HG02759 (cell line): ENCODE data around the gene NDUFB2.
"Not testable (repeated sequence)": the region's sequence is repeated elsewhere in the genome, so short reads cannot be mapped to it uniquely, and the experiment has no call there.

ENCODE experiments used
- ATAC-seq: cut with Tn5 transposase; IDR thresholded peaks from one replicate; pipeline ENCODE4 v1.9.1; 2021; ENCODE audit warnings: mild to moderate bottlenecking, moderate library complexity; ENCODE audit not compliant: unreplicated experiment

The NDUFB2 gene

DNA sequence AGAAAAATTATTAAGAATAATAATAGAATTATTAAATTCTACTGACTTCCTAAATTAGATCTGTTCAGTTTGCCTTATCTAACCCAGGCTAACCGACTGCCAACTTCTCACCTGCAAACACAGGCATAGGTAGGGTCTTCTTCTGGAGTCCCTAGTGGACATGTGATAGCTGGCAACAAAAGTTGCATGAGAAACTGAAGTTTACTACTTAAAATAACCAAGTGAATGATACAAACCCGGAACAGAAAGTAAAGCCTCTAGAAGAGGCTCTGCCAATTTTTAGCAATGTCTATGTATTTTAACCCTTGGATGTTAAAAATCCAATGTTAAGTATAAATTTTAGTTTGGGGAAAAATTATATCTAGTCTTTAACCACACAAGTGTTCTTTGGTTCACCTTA, 37.6 kb downstream of the NDUFB2 start:
- ATAC-seq: no peak

DNA sequence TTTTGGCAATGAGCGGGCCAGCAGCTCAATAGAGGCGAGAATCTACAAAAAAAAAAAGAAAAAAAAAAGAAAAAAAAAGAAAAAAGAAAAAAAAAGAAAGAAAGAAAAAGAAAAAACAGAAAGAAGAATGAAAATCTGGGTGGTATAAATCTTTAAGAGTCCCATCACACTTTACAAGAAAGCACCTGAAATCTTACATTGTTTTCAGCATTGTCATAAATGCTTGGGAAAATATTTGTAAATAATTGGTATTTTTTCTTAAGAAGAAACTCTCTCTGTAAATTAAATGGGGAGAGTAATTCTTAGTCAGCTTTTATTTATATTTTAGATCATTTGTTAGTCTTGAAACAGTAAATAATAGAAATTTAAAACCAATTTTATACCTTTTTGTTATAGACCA, 38.2 kb downstream of the NDUFB2 start:
- no peak for ATAC-seq

DNA sequence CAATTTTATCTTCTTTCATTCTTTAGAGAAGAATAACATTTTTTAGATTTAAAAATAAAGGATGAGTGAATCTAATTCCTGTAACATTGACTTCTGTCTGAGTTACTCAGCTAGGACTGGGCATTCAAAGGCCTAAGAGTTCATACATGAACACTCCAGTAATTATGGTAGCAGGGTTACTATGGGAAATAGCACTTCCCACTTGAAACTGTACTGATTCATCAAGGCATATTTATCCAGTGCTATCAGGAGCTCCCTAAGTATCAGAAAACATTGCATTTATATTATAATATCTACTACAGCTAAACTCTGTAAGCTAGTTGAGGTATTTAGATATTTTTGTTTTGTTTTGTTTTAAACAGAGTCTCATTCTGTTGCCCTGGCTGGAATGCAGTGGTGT, 41.8 kb downstream of the NDUFB2 start:
- no peak for ATAC-seq

DNA sequence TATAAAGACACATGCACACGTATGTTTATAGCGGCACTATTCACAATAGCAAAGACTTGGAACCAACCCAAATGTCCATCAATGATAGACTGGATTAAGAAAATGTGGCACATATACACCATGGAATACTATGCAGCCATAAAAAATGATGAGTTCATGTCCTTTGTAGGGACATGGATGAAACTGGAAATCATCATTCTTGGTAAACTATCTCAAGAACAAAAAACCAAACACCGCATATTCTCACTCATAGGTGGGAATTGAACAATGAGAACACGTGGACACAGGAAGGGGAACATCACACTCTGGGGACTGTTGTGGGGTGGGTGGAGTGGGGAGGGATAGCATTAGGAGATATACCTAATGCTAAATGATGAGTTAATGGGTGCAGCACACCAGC, 46.7 kb downstream of the NDUFB2 start:
- not testable (repeated sequence) for ATAC-seq

DNA sequence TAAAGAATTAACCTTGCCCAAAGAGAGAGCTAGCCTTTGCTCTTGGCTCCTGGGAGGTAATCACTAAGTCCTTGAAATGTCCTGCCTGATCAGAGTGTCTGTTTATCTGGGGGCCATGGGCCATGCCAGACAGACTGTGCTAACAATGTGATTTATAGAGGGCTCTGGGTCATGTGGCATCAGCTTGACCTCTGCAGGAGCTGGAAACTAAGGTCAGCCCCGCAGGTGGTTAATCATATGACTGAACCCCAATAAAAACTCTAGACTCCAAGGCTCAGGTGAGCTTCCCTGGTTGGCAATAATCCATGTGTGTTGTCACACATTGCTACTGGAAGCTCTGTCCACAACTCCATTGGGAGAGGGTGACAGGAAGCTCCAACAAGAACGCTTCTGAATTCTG, 47.5 kb downstream of the NDUFB2 start:
- ATAC-seq: no peak

DNA sequence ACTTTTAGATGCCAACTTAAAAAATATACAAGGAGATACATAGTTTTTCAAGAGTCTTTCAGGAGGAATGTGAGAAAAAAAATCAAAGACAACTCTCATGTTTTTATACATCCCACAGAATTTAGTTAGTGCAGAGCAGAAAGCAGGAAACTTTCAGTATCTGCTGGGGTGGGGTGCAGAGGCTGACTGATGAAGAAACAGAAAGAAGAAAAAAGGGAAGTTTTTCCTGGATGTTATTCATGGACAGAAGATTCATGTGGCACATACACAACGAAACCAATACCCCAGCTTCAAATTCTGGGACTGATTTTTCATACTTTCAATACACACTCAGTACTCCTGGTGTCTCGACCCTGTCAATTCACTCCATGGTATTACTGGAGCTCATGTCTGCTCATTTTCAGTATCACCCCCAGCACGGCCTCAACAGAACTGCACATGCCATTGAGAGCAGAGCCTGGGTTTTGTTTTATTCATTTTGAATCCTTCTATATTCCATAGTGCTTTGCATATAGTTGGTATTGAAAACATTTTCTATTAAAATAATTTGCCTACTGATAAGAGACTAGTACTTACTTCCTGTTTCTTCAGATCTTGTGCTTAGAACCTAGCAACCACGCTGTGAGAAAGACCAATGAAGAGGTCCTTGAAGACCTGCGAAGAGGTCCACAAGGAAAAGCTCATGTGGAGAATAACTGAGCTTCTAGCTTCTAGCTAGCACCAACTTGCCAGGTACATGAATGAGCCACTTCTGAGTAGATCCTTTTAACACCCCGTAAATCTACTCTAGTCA, 49.0 kb downstream of the NDUFB2 start:
- no peak for ATAC-seq

DNA sequence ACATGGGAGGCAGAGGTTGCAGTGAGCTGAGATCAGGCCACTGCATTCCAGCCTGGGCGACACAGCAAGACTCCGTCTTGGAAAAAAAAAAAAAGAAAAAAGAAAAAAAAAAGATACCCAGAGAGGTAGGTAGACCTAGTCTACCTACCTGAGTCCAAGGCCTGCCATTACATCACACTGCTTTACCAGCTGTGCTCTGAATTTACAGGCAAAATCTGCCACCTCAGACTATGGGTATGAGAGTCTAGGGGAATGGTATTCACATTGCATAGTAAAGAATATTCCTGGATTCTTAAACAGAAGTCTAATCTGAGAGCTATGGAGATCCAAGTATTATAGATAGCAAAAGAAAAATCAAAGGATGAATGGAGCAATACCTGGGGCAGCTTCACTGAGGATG, 50.2 kb downstream of the NDUFB2 start:
- ATAC-seq: no peak

DNA sequence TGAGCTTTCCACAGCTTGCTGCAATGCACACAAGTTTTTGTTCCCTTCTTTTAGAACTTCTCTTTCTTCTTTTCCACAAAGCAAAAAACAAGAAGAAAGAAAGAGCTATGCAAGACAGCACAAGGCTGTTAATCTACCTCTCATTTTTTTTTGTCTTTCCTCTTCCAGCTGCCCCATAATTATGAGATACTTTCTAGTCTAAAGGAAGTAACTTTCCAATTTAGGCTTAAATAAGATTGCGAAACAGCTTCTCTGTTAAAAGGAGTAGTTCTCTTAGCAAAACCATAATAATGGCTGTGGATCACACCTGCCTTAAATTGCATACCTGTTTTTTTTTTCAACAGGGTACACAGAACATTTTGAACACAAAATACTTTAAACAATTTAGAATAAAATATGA, 56.0 kb downstream of the NDUFB2 start:
- ATAC-seq: no peak

DNA sequence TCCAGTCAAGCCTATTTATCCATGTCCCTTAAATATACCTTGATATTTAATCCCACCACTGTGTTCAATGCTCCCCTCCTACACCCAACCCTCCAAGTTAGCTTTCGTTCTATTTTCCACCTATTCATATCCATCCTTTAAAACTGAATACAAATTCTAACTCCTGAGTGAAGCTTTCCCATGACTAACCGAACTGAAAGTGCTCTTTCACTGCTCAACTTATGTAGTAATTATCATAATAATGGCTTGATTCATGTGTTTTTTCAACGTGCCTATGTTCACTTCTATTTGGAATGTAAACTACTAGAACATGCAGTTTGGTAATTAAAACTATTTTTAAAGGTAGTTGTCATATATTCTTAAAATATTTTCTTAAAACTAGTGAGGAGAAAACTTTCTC, 58.0 kb downstream of the NDUFB2 start:
- ATAC-seq: no peak
